Skeletal muscle cell (primary cell): ENCODE data around the gene FRK.
"Not testable (repeated sequence)": the region's sequence is repeated elsewhere in the genome, so short reads cannot be mapped to it uniquely, and the experiment has no call there.

Experiments
- DNase-seq: peaks from one replicate; pipeline ENCODE4 v3.0.0-alpha.2; 2010; ENCODE audit warnings: low read depth
- H3K4me3 ChIP-seq: 2 replicates; pipeline ENCODE4 v1.5.1; 2011; ENCODE audit warnings: low read depth, mild to moderate bottlenecking, control low read depth, low read length, moderate library complexity

Gene FRK

DNA sequence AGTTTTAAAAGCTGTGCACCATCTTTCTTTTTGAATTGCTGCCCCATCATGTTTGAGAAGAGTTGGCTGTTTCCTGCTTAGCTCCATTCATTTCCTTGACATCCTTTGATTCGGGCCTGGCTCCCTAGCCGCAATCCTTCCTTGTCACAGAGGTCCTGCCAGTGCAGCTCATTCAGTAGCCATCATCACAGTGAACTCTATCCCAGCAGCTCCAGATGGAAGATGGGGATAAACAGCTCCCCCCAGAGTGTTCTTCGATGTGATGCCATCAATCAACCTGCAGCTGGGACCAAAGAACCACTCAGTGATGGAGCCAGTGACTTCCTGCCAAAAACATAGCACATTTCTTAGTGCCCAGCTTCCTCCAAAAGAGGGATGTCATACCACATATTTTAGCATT lies 158.8 kb downstream of the FRK start:
- H3K4me3 ChIP-seq = no peak overlapping the region
- no peak for DNase-seq

DNA sequence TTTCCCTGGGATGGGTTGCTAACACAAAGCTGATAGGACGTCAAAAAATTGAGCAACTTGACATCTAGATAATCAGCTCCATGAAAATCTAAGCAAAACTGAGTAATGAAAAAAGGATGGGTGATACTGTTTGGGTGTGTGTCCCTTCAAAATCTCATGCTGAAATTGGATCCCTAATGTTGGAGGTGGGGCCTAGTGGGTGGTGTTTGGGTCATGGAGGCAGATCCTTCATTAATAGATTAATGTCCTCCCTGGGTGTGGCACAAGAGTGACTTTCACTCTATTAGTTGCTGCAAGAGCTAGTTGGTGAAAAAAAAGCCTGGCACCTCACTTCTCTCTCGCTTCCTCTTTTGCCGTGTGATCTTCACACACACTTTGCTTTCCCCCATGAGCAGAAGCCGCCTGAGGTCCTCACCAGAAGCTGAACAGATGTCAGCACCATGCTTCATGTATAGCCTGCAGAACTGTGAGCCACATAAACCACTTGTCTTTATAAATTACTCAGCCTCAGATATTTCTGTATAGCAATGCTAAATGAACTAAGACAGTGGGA lies 160.9 kb downstream of the FRK start:
- no peak for DNase-seq
- no peak overlapping the region for H3K4me3 ChIP-seq

GRCh38 chr6:115898246-115898645 lies 162.4 kb downstream of the FRK start:
- DNase-seq = peak; percentile 40
- no peak overlapping the region for H3K4me3 ChIP-seq

GRCh38 chr6:115896538-115897129 lies 164.1 kb downstream of the FRK start:
- DNase-seq = no peak
- no peak overlapping the region for H3K4me3 ChIP-seq

GRCh38 chr6:115894426-115894992 lies 166.2 kb downstream of the FRK start:
- no peak for DNase-seq
- no peak overlapping the region for H3K4me3 ChIP-seq

- DNase-seq = no peak
- no peak overlapping the region for H3K4me3 ChIP-seq
Measured at GRCh38 chr6:115891750-115892149, 168.9 kb downstream of the FRK start.

DNA sequence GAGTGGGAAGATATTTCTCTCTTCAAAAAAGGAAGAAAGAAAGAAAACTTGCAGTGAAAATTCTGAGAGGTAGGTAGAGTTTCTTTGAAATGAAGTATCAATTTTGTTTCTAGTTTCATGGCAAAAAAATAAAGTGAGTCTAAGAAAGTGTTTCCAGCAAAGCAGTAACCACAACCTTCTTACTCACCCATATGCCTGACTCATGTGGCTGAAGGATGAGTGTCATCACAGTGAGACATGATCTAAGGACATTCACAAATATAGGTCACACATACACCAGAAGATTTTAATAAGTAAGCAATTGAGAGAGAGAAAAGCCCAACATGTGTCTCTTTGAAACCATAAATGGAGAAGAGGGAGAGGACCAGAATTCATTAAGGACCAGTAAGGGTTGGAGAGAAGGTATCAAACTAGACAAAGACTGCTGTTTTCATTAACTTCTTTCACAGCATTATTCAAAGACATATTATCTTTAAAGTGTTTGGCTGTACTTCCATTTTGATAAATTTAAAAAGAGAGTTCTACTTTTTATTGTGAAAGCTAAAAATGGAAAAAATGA lies 169.5 kb downstream of the FRK start:
- DNase-seq = peak; percentile 59
- no peak overlapping the region for H3K4me3 ChIP-seq

- no peak overlapping the region for H3K4me3 ChIP-seq
- DNase-seq = no peak
Measured at GRCh38 chr6:115890238-115890637, 170.5 kb downstream of the FRK start.

DNA sequence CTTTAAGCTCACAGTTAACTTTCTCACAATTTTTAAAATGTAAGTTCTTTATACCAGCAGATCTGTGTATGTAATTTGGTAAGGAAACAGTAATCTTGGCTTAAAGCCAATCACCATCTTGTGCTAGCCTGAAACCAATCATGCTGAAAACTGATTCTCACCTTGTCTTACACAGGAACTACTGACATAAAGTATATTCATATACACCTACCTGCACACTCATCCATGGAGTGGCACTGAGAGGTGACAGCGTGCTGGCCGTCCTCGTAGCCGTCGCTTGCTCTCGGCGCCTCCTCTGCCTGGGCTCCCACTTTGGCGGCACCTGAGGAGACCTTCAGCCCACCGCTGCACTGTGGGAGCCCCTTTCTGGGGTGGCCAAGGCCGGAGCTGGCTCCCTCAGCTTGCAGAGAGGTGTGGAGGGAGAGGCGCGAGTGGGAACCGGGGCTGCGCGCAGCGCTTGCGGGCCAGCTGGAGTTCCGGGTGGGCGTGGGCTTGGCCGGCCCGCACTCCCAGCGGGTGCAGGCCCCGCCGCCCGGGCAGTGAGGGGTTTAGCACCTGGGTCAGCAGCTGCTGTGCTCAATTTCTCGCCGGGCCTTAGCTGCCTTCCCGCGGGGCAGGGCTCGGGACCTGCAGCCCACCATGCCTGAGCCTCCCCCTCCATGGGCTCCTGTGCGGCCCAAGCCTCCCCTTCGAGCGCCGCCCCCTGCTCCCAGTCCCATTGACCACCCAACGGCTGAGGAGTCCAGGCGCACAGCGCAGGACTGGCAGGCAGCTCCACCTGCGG lies 171.8 kb downstream of the FRK start:
- DNase-seq, H3K4me3 ChIP-seq: not testable (repeated sequence)

GRCh38 chr6:115887891-115888290 lies 172.8 kb downstream of the FRK start:
- no peak overlapping the region for H3K4me3 ChIP-seq
- no peak for DNase-seq

DNA sequence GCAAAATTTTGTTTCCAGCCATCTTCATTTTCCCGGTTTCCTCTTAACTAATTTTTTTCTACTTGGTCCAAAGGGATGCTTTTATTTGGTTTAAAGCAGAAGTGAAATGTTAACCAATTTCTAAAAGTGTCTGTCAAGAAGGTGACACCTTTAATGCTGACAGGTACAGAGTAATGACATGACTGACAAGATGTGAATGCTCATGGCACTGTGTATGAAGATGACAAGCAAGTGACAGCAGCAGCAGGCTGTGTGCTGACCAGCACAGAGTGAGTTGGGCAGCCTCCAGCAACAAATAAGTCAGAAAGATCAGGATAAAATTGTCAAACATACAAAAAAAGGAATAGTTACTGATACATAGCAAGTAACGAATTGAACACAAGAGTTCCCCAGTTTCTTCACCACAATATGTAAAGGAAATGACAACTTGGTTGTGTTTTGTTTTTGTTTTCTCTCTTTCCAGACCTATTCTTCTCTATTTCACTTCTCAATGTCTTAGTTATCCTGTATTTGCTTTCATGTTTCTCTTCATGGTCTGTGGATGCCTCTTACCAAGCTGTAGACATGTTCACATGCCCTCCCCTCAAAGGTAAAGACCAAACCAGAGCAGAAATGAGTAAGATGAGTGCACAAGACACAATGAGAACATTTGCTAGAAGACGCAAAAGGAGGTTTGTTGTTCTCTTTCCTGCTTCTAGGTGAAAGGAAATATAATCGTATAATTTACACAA lies 174.9 kb downstream of the FRK start:
- no peak overlapping the region for H3K4me3 ChIP-seq
- no peak for DNase-seq

DNA sequence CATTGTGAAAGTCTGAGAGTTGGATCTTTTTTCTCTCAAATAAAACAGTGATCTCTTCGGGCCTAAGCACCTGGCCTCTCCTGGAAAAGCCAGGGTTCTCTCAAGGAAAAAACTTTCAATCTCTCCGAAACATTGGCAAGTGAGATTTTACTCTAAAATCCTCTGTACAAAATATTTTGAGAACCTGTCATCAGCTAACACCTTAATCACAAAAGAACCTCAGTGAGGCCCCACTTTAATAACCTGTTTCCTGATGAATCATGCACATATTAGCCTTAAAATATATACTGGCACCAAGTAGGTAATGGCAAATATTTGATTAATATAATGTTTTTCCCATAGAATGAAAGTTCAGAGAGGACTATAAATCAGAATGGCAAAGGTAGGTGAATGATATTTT lies 177.9 kb downstream of the FRK start:
- no peak overlapping the region for H3K4me3 ChIP-seq
- no peak for DNase-seq

DNA sequence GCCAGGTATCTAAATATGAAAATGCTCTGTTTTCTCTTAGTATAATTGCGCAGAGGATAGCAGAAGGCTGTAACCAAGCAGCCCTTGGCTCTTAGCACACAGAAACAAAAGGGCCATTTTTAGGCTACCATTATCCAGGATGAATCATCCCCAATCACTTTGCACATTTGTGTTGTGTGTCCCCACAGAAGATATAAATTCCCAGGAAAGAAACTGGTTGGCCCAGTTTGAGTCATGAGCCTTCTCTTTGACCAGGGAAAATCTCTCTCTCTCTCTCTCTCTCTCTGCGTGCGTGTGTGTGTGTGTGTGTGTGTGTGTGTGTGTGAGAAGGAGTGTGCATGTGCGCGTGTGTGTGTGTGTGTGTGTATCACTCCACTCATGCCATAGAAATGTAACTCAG lies 178.5 kb downstream of the FRK start:
- H3K4me3 ChIP-seq = no peak overlapping the region
- DNase-seq = no peak
